NT2/D1 (cell line): Measurements from ENCODE around the gene EPHB3.

Source experiments
- SUZ12 ChIP-seq: IDR thresholded peaks from 2 replicates; pipeline ENCODE4 v1.6.1; 2011; ENCODE audit not compliant: insufficient read length, insufficient read depth; ENCODE audit errors: extremely low read depth
- YY1 ChIP-seq: IDR thresholded peaks from 2 replicates; pipeline ENCODE4 v1.6.1; 2011; ENCODE audit not compliant: insufficient read length, insufficient read depth

DNA sequence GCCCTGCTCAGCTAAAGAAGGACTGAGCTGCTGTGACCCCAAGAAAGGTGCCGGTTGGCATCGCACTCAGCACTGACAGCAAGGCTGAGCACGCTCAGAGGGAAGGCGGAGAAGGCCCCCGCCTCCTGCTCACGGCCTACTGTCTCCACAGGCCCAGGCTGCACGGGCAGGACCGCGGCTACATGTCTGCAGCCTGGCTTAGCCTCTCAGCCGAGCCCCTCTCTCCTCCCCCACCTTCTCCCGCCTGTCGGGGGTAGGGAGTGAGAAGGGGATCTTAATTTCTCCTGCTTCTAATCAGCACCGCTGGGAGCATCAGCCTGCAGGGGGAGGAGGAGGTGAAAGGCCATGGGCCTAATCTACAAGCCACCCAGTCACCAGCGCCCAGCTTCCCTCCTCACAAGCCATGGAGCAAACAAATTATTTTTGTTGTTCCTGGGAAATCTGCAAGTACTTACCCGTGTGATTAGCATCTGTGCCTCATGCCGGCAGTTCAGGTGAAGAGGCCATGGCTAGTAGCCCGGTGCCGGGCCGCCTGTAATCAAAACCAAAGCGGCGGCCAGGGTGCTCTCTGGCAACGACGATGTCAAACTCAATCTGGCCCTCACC lies 68.1 kb downstream of the EPHB3 start:
- no peak for TF ChIP-seq SUZ12
- TF ChIP-seq YY1 = no peak
